DND-41 (cell line): ENCODE measurements around the gene PSMD13.

ENCODE experiments used
- EZH2 ChIP-seq: IDR thresholded peaks from 3 replicates; pipeline ENCODE4 v1.6.1; 2012; ENCODE audit warnings: borderline replicate concordance, low read depth, mild to moderate bottlenecking, moderate library complexity, low read length, inconsistent platforms; ENCODE audit not compliant: severe bottlenecking
- TF ChIP-seq, protein P1 (sequence below): IDR thresholded peaks from 2 replicates; pipeline ENCODE4 v1.5.1; 2012; ENCODE audit warnings: borderline replicate concordance, low read length, moderate library complexity, mild to moderate bottlenecking; ENCODE audit not compliant: poor library complexity, severe bottlenecking; ENCODE audit errors: extremely low read depth

DNA sequence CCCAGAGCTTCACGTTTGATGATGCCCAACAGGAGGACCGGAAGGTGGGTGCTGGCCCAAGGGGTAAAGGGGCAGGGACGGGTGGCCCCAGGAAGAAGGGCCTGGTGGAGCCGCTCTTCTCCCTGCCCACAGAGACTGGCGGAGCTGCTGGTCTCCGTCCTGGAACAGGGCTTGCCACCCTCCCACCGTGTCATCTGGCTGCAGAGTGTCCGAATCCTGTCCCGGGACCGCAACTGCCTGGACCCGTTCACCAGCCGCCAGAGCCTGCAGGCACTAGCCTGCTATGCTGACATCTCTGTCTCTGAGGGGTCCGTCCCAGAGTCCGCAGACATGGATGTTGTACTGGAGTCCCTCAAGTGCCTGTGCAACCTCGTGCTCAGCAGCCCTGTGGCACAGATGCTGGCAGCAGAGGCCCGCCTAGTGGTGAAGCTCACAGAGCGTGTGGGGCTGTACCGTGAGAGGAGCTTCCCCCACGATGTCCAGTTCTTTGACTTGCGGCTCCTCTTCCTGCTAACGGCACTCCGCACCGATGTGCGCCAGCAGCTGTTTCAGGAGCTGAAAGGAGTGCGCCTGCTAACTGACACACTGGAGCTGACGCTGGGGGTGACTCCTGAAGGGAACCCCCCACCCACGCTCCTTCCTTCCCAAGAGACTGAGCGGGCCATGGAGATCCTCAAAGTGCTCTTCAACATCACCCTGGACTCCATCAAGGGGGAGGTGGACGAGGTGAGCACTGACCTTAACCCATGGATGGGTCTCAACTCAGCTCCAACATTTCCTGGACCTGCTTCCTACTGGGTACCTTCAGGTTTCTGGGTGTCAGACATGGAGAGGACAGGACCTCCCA lies 27.3 kb upstream of the PSMD13 start:
- TF ChIP-seq, protein P1, sequence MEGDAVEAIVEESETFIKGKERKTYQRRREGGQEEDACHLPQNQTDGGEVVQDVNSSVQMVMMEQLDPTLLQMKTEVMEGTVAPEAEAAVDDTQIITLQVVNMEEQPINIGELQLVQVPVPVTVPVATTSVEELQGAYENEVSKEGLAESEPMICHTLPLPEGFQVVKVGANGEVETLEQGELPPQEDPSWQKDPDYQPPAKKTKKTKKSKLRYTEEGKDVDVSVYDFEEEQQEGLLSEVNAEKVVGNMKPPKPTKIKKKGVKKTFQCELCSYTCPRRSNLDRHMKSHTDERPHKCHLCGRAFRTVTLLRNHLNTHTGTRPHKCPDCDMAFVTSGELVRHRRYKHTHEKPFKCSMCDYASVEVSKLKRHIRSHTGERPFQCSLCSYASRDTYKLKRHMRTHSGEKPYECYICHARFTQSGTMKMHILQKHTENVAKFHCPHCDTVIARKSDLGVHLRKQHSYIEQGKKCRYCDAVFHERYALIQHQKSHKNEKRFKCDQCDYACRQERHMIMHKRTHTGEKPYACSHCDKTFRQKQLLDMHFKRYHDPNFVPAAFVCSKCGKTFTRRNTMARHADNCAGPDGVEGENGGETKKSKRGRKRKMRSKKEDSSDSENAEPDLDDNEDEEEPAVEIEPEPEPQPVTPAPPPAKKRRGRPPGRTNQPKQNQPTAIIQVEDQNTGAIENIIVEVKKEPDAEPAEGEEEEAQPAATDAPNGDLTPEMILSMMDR = no peak
- TF ChIP-seq EZH2 = no peak
